HG02571 (cell line): ENCODE results near the gene PLXNA2.

ENCODE experiments used
- ATAC-seq: cut with Tn5 transposase; IDR thresholded peaks from one replicate; pipeline ENCODE4 v1.9.1; 2021; ENCODE audit warnings: mild to moderate bottlenecking, moderate library complexity; ENCODE audit not compliant: unreplicated experiment

The PLXNA2 gene

DNA sequence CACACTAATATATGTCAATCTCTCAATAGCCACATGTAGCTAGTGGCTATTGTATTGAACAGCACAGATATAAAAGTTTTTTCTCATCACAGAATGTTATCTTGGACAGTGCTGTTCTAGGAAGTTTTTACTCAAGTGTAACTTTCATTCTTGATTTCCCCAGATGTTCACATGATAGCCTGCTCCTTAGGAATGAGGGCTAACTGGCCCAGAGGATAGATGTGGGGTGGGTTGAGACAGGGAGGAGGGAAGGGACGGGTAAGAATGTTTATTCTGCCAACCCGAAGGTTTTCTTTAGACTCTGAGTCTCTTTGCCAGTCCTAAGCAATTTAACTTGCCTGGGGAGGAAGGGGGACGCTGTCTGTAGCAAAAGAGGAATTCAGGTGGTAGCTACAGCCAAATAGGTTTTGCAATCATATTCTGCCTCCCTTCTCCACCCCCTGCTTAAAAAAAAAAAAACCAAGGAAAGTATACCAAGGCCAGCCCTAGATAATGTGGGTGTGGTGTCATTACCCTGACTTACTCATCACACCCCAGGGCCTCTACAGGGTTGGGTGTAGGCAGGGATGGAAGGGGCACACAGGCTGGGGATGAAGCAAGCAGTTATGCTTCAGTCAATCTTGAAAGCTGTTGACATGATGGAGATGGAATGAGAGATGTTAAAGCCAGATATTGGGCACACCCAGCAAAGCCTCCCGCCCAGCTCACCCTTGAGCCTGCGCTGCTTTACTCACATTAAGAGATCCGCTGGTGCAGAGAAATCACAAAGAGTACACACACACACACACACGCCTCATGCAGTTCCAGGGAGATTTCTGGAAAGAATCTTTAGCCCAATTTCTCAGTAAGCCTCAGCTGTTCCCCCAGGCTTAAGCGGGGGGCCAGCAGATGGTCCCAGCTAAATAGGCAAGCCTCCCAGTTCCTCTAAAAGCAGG, 59.9 kb downstream of the PLXNA2 start:
- no peak for ATAC-seq

DNA sequence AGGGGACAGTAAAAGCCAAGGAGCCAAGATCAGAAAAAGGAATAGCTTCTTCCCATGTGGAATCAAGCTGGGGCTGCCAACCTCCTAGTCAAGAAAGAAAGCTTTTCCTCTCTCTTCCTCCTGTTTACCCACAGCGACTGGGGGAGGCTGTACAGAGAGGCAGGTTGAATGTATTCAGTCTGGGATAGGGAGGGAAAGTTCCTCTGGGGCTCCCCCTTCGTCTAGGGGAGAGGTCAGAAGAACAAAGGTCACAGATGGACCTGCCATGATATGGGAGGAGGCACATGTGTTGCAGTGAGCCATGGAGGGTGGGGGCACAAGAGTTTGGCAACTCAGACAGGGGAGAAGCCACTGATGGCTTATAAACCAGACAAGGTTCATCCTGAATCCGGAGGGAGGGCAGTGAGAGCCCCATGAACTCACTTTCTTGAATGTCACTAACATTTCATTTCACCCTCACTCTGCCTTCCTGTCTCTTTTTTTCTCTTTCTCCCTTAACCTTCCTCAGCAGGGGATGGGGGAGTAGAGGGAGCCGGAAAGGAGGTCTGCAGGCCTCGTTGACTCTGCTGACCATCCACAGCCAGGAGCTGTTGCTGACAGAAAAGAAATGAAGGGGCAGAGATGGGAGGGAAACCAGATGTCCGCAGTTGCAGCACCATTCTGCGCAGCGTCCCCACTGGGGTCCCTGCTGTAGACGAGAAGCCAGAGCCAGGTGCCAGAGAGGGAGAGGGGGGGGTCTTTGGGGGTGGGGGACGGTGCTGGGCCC, 61.1 kb downstream of the PLXNA2 start:
- ATAC-seq, result no peak

DNA sequence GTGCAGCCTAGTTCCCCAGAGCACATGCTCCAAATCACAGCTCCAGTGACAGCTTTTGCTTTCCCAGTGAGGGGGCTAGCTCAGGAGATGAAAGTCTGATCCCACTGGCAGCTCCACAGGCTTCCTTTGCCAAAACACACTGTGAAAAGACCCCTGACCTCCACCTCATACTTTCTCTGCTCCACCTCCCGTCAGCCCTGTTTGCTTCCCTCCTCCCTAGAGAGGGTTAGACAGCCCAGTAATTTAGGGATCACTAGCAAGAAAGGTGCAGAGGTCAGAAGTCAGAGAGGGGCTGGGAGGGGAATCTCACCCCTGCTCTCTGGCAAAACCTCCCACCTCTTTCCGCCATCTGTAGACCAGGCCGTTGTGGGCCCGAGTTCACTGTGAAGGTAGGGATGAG, 62.8 kb downstream of the PLXNA2 start:
- ATAC-seq, result no peak

DNA sequence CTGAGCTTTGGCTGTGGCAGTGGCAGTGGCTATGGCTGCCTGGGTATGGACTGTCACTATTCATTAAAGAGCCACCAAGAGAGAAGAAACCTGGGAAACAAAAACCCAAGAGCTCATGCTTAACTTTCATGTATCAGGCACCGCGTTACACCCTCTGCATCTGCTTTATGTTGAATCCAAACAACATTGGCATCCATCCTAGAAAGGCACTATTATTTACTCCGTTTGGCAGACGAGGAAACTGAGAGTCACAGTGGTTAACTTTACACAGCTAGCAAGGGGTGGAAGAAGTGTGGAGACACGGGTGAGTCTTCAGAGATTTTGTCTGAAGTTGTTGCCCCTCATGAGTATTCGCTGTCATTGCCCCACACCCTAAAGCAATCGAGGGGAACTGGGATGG, 63.8 kb downstream of the PLXNA2 start:
- no peak for ATAC-seq

DNA sequence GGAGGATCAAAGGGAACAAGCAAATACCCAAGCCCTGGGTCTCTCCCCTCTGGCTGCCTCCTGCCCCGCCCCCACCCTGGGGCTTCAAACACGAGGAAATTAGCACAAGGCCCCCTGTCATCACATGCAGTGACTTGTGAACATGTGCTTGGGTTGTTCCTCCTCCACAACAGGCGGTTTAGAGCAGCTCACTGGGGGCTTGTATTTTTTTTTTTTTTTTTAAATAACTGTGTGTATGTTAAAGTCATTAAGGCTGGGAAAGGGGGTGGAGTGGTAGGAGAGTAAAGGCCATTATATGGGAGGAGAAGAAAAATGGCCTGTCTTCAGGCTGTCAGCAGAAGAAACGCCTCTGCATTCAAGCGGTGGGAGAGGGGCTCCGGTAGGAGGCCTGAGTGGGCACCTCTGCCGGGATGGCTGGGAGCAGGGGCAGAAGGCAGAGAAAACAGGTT, 64.2 kb downstream of the PLXNA2 start:
- no peak for ATAC-seq

DNA sequence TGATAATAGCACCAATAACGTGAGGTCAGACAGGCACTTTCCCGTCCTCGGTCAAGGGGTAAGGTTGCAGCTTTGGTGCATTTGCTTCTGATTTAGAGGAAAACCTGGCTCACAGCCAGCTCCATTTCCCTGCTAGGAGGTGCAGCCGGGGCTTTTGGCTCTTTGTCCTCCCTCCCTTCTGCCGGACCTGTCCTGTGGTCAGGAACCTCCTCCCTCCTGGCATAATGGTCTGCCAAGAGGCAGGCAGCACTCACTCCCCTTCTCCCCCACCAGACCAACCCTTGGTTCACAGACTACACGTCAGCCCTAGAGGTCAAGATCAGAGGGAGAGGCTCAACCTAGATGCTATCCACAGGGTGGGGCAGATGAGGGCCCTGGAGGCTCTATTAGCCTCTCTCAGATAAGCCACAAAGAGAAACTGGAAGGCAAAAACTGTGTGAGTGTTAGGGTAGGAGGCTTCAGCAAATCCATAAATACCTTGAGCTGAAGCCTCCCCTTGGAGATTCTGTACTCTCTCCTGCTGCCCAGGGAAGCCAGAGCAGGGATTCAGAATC, 64.8 kb downstream of the PLXNA2 start:
- no peak for ATAC-seq

DNA sequence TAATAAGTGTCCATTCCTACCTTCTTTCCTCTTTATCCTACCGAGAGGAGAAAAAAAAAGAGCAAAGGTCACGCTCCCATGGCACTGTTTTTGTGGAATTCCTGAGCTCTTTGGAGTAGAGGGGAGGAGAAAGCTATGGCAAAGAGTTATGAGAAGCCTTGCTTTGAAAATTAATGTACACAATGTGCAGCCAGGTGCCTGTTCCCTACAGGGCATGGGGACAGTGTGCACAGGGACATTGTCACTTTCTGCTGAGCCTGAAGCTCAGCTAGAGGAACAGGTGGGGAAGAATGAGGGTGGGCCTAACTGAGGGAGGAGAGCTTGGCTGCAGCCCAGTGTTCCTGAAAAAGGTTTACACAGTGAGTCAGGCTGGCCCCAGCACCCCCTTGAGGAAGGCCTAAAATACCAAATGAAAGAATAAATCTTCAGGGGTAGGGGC, 66.1 kb downstream of the PLXNA2 start:
- ATAC-seq, result no peak

DNA sequence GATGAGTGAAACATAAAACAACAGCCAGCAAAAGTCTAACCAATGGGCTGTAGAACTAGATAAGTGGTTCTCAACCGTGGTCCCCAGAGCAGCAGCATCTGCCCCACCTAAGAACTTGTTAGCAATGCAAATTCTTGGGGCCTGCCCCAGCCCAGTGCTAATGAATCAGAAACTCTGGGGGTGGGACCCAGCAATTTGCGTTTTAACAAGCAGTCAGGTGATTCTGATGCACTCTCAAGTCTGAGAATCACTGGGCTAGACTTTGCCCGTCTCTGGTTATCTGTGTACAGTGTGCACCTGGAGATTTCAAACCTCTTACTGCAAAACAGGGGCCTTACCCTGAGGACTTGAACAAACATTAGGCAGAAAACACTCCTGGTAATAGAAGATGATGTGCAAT, 66.5 kb downstream of the PLXNA2 start:
- ATAC-seq, result peak; percentile 76

DNA sequence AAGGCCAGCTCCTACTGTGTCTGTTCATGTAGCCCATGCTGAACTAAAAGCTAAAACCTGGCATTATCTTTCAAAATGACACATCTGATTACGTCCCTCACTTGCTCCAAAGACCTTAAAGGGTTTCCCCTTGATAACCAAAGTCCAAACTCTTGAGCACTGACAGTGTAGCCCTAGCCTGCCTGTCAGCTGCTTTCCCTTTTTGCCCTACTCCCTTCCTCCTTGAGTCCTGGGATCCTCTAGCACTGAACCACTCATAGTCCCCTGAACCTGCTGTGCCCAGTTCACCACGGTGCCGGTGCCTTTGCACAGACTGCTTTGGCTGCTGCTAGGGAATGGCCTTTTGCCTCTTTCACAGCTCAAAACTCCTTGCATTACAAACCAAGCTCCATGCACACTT, 67.5 kb downstream of the PLXNA2 start:
- no peak for ATAC-seq

DNA sequence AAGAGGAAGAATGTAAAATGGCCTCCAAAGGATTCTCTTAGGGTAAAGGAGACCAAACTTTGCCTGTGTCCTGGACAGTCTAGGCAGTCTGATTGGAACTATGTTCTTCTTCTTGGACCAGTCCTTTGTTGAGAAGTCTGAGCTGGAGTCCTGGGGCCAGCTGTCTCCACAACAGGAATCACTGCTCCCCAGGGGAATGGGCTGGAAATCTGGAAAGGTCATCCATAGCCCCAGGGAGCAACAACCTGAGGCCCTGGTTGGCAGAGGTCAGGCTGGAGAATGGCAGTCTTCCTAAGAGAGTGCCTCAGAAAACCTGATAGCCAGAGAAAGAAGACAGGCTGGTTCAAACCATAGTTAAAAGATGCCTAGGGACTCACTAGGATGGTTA, 68.7 kb downstream of the PLXNA2 start:
- no peak for ATAC-seq

DNA sequence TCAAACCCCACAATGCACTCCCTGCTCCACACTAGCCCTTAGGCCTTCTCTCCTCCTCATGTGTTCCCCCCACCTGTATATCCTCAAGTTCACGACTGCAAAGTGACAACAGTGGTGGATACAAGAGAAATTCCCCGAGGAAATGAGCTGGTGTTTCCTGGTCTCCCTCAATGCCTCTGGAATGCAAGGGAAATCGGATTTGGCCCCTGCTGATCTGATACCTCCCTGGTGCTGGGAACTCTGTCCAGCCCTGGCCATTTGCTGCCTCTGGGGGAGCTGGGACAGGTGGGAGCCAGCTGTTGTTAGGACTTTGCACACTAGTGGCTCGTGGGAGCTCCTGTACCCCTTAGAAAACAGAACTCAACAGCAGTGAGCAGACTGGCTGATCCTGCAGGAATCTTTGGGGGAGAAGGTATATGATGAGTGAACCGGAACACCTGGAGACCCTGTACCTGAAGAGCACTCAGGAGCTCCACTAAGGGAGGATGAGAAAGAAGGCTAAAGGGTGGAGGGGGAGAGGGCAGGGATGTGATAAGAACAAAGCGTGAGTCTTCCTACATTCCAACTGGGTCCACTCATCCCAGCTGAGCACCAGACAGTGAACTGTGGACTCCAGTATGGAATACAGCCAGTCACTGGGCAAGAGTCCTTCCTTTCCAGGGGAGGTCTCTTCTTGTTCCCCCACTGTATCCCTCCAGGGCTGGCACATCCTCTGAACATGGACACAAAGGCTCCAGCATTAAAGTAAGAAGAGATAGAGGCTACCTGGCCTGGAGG, 69.3 kb downstream of the PLXNA2 start:
- no peak for ATAC-seq

DNA sequence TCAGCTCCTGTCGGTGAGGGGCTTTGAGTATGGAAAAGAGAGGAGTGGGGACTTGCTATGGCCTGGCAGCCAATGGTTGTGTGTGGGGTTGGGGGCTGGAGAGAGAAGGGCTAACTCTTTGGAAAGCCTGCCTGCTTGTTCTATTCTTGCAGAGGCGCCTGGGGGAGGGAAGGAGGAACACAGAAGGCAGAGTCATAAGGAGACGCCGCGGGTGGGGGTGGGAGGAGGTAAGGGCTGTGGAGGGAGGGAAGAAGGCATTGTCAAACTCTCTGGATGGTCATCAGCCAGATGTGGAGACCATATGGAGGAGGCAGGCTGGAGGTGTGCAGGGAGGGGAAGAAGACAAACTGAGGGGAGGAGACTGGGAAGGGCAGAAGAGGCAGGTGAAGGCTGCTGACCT, 70.0 kb downstream of the PLXNA2 start:
- no peak for ATAC-seq

DNA sequence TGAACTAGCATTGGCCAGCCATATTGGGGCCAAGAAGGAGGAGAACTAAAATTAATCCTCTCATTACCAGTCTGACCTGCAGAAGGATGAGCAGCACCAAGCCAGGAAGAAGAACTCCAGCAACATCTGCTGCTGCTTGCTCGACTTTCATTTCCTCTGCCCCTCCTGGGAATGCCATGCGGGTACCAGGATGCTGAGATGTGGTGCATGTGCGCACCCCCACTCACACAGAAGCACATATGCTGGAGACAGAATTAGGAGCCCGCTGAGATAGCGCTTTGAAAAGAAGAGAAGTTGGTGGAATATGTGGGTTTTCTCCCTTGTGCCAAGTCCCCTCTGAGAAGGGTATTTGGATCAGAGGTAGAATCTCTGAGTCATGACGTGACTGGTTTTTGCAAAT, 70.4 kb downstream of the PLXNA2 start:
- ATAC-seq, result no peak

DNA sequence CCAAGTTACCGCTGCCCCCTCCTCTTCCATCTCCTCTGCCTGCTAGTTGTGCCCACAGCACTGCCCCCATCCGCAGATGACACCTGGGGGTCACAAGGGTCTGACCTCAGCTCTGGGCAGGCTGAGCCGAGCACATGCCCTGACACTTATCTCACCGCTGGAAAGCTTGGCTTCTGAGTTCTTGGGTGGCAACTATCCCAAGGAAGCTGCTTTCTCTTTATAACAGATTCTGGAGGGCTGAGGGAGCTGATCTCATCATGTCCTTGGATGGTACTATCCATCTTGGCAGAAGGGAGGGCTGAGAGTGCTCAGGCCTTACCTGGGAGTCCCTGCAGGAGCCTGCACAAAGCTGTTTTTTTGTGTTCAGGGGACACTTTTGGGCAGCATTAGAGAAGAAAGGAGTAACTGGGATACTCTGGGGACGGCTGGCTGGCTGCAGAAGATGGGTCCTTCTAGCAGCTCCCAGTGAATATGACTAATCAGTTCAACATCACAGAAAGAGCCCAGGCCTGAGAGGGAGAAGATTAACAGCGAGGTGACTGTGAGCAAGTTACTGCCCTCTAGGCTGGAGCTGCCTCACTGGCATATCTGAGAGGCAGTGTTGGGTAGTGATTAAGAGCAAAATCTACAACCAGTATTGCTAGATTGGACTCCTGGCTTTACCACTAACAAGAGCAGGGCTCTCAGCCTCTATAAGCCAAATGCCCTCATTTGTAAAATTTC, 71.6 kb downstream of the PLXNA2 start:
- ATAC-seq, result no peak

DNA sequence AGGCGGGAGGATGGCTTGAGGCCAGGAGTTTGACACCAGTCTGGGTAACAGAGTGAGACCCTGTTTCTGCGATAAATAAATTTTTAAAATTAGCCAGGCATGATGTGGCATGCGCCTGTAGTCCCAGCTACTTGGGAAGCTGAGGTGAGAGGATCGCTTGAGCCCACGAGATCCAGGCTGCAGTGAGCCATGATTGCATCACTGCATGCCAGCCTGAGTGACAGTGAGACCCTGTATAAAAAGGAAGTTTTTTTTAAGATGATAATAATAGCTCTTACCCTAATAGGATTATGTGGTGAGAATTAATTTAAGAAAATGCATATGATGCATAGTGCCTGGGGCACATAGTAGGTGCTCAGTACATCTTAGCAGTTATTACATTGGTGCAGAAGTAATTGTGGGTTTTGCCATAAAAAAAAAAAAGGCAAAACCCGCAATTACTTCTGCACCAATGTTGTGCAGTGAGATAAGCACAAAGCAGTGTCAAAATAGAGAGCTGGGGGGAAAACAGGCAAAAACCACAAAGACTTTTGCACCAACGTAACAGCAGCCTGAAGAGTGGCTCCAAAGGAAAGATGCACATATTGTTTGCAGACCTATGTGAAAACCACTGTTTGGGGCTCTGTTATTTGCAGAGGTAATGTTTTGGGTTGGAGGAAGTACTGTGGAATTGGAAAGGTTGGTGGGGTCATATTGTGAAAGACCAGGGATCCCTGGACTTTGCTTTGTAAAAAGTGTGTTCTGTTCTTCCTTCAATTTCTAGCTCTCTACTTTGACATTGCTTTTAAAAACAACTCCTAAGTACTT, 72.4 kb downstream of the PLXNA2 start:
- no peak for ATAC-seq

DNA sequence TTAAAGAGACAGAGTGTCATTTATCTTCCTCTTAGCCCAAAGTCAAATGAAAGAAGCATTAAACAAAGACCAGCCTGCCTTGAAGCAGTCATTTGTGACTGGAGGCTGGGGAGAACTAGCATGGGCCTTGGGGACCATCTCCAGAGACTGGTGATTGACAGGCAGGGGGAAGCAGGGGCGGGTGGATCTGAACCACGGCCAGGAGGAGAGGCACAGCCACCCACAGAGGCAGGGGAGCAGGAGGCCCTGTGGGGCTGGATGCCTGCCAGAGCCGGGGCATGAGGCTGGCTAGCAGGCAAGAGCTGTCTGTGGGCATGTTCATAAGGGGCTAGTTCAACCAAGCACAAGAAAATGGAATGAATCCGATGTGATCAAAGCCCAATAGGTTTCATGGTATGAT, 73.9 kb downstream of the PLXNA2 start:
- no peak for ATAC-seq

DNA sequence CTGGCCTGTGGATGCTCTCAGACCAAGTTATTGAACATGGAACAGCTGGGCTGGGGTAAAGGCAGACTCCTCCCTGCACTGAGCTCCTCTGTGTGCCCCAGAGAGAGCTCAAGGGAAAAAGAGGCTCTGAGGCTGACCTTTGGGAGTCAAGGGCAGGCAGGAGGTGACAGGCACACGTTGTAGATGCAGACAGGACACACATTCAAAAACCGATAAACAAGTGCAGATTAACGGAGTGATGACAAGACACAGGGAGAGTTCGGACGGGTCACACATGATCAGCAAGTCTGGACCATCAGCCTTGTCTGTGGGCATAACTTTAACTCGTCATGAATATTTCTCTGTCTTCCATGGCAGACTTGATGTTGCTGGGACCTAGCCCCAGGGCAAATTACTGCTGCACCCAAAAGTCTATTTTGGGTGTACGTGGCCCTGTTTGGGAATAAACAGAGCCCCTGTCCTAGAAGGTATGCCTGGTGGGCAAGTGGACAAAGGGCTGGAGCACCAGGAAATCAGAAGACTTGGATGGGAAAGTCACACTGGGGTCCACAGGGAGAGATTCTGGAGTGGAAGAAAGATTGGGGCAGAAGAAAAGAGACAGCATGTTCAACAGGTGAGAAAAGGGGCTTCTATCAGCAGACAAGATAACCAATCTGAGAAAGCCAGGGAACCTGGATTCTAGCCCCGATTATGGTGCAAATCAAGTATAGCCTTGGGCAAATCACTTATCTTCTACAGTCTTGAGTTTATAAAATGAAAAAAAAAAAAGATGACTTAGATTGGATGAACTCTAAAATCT, 74.9 kb downstream of the PLXNA2 start:
- no peak for ATAC-seq

DNA sequence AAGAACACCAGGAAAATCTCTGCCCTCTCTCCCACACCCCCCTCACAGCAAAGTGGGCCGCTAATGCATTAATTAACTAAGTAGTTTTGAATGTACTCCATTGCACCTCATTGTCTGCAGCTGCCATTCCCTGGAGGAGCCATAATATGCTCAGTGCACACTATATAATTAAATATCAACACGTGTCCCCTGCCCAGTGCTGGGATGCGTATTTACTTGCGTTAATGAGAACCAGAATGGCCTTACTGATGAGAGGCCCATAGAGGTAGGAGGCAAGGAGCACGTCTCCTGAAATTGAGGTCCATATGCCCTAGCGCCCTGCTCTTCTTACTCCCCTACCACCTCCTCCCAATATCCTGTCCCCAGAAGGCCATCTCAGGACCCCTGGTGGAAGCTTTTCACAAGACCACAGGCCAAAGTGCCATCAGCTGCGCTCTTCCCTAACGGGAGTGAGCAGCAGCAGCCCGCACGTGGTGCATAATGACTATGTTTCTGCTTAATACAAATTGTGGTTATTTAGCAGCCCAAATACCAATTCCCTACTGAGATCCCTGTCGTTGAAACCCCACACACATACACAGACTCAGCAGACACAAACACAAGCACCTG, 76.8 kb downstream of the PLXNA2 start:
- ATAC-seq, result no peak
